Astrocyte of the hippocampus (primary cell): Measurements from ENCODE around the gene MAF.

Source experiments
- DNase-seq: peaks from one replicate; pipeline ENCODE4 v3.0.0; 2011; ENCODE audit warnings: low read depth, low spot score

MAF gene

DNA sequence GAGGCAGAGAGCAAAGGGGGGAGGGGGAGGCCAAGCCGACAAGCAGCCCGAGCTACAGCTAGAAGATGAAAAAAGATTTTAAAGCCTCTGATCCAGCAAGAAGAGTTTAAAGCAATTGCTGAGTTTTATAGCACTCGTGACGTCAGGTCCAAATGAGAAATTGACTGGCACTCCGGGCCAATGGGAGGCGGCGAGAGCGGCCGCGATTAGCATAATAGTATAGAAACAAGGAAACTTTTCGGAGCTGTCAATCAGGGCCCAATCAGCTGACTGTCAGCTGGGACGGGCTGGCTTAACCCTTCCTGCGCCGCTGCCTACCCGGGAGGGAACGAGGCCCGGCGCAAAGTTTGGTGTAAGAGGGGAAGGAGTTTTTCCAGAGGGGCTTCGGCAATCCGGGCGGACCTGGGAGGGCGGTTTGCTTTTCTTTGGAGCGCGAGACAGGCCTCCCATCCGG, at the start of gene MAF:
TSS of gene MAF (minus strand) at position 100 of the 454 bp plus-strand sequence. CDS start 835 bp downstream, outside the sequence.
- DNase-seq: peak; percentile 94

- DNase-seq: peak; percentile 46
Measured at GRCh38 chr16:79648826-79649225, 48.3 kb upstream of the MAF start.

GRCh38 chr16:79647586-79647985, 47.0 kb upstream of the MAF start:
- DNase-seq: no peak

GRCh38 chr16:79645701-79646100, 45.2 kb upstream of the MAF start:
- DNase-seq: no peak

GRCh38 chr16:79644971-79645667, 44.6 kb upstream of the MAF start:
- peak; percentile 15 for DNase-seq

- no peak for DNase-seq
Measured at GRCh38 chr16:79642652-79643051, 42.1 kb upstream of the MAF start.

GRCh38 chr16:79640513-79641360, 40.2 kb upstream of the MAF start:
- DNase-seq: peak; percentile 28

GRCh38 chr16:79639576-79640311, 39.2 kb upstream of the MAF start:
- no peak for DNase-seq

DNA sequence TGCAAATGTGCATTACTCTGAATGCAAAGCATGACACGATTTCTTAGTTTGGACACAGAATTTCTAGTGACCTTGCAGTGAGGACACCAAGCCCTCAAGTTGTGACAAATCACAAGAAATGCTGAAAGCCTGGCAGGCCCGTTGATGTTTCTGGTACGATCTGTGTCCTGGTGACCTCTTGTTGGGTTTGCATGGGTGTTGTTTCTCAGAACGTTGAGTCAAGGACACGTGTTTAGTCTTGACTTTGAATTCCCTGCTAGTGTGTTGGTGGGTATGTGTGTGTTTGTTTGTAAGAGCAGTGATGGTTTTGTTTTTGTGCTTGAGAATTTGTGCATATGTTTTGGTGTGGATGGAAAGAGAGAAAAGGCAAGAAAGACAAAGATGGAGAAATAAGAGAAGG, 37.8 kb upstream of the MAF start:
- no peak for DNase-seq

DNA sequence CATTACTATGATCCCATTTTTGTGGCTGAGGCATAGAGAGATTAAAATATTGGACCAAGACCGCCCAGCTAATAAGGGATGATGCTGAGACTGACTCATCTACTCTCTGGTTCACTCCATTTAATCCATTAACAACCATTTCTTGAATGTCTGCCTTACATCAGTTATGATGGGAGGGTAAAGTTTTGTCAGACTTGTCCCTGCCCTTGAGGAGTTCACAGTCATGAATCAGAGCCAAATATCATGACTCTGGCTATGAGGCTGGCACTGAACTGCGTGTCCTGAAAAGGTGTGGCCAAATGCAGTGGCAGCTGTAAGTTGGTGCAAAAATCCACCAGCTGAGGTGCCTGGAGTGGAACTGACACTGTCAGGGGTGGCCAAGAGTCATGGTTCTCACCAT, 35.0 kb upstream of the MAF start:
- DNase-seq: no peak

DNA sequence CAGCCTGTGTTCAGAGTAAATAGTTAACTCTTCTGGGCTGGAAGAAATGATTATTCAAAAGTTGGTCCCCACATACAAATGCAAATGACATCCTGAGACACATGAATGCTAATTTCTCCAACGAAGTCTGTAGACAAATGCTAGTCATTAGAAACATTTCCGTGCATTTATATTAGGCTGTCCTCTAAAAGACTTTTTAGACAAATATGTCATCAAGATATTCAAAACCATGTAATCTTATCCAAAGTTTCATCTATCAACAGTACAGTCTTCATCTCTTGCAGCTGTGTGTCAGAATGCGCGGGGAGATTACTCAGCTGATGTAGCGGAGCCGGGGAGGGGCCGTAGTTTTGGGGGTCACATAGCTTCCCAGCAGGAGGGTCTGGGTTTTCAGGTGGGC, 33.8 kb upstream of the MAF start:
- no peak for DNase-seq

DNA sequence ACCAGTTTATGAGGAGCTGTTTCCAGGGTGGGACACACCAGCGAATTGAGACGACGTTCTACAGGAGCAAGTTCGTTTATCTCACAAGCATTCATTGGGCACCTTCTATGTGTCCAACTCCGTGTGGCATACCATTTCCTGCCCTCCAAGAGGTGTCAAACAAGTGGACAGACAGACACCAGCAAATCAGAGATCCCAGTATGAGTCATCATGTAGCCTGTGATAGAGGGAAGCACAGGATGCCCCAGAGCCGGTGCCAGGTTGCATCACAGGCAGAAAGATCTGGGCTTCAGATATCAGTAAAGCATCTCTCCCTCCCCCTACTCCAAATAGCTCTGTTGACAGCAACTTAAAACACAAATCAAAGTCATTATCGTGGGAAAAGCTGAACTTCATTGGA, 31.8 kb upstream of the MAF start:
- no peak for DNase-seq

- no peak for DNase-seq
Measured at GRCh38 chr16:79628988-79629387, 28.5 kb upstream of the MAF start.

DNA sequence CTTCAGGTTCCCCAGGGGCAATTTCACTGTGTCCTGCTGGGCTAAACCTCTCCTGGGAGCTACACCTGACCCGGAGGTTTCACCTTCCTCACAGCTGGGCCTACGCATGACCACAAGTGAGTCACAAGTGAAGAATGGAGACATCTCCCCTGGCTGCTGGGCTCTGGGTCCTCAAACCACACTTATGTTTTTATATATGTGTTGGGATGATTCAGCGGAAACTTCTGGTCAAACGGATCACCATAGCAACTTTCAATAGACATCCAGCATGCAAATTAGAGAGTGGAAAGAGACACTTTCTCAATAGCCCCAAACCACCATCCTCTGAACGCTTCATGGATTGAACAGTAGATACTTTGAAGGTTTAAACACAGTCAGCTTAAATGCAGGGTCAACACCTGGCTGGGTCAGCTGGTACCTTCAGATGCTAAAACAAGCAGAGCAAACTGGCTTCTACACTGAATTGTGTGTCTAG, 28.0 kb upstream of the MAF start:
- peak; percentile 85 for DNase-seq

DNA sequence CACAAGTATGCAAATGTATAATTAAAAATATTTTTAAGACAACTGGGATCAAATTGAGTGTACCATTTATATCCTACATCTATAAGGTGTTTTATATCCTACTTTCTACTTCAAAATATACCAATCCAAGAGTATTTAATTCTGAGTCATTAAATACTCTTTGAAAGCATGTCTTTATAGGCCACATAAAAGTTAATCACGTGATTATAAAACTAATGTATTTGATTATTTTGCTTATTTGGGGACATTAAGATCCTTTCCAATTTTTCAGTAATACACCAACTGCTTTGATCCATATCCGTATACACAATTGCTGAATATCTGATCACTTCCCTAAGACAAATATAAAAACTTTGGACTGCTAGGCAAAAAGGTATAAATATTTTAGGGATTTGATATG, 26.6 kb upstream of the MAF start:
- no peak for DNase-seq

GRCh38 chr16:79625738-79626137, 25.2 kb upstream of the MAF start:
- no peak for DNase-seq

- DNase-seq: no peak
Measured at GRCh38 chr16:79623824-79624223, 23.3 kb upstream of the MAF start.

DNA sequence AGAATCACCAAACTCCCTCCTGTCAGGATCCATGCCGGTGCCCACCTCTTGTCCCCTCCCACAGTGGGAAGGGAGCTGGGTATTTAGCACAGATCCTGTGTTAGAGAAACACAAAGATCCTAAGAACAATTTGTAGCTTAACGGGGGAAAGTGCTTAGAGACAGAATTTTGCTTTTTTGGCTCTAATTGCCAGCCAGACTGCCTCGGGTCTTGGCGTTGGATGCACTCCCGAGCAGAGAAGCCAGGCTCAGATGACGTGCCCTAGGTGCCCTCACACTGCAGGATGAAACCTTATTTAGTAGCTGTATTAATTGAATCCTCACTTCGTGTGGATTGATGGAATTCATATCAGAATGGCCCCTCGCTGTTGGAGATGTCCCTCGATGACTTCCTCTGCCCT, 22.5 kb upstream of the MAF start:
- DNase-seq: no peak

DNA sequence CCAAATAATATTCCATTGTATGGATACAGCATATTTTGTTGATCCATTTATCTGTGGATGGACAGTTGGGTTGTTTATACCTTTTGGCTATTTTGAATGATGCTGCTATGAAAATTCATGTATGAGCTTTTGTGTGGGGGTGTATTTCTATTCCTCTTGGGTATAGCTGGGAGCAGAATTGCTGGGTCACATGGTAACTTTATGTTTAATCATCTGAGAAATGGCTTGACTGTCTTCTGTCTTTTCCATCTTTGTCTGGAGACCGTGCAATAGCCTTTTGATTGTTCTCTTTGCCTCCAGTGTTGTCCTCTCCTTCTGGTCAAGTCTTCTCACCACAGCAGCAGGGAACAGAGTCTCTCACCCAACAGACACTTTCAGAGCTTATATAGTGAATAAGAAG, 20.5 kb upstream of the MAF start:
- DNase-seq: no peak

- no peak for DNase-seq
Measured at GRCh38 chr16:79618692-79619050, 18.1 kb upstream of the MAF start.

DNA sequence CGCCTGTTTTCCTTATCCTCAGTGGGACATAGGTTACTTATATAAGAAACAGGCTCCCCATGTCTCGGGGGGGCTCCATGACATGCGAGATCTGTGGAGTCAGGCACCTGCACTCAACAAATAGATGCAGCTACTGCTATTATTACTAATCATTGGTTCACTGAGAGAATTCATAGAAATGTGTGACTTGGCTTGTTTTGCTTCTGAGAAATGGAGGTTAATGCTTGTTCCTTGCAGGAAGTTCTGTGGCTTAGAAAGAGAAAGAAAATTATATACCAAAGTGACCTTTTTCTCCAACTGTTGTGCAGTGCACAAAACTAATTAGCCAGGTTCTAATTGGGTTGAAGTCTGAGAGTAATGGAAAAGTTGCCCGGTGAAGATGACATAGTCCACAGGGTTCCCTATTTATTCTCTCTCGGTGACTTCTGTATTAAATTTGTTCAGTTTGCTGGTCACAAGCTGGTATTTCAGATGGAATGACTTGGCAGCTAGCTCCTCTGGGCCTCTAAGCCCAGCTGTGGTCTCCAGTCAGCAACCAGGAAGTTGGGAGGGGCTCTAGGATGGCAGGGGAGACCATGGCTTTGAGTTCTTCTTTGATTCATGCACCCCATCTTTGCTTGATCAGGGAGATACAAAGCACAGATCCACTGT, 17.6 kb upstream of the MAF start:
- DNase-seq: no peak

DNA sequence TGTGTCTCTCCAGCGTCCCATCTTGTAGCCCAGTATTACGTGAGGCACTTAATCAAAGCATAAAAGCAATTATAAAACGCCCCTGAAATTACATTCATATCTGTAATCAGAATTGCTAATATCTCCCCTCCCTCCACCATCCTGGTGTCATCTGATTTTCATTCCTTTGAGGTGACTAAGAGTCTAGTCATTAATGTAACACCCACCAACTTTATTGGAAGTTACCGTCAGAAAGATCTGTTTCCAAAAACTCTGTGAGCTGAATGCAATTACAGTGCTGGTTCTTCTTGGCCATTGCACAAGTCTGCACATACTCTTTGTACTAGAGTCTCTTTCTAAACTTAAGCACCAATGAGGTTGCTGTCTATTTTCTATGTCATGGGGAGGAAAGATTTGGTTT, 12.5 kb upstream of the MAF start:
- DNase-seq: peak; percentile 52
